GM23338 (cell line): ENCODE results near the gene CUX1. TPM values are rescaled to one million over a fixed set of nuclear protein-coding genes. Genes with fewer than 3 reads are reported as not detected.

Source experiments
- ATAC-seq: fragments of 200-7000 bp; cut with Tn5 transposase; 3 replicates; pipeline ENCODE4 v1.9.1; 2020
- DNase-seq: peaks from one replicate; pipeline ENCODE4 v3.0.0-alpha.2; 2015; ENCODE audit warnings: low spot score
- H2AFZ ChIP-seq: fragments of 200-600 bp; sonication (generic); 2 replicates; pipeline ENCODE4 v1.8.0; 2016; ENCODE audit warnings: antibody characterized with exemption, mild to moderate bottlenecking, moderate library complexity
- H3F3A ChIP-seq: fragments of 200-600 bp; sonication (generic); replicated peaks from 2 replicates; pipeline ENCODE4 v1.8.0; 2017; ENCODE audit warnings: antibody characterized with exemption, mixed run types, low read depth
- H3K27ac ChIP-seq: fragments of 200-600 bp; sonication (generic); 2 replicates; pipeline ENCODE4 v1.6.1; 2016; ENCODE audit warnings: low read depth
- H3K27me3 ChIP-seq: fragments of 200-600 bp; sonication (generic); 2 replicates; pipeline ENCODE4 v1.8.0; 2016; ENCODE audit warnings: mild to moderate bottlenecking, mixed run types, moderate library complexity; ENCODE audit not compliant: insufficient read depth
- H3K36me3 ChIP-seq: fragments of 200-600 bp; sonication (generic); 2 replicates; pipeline ENCODE4 v1.8.0; 2016; ENCODE audit warnings: mild to moderate bottlenecking; ENCODE audit not compliant: insufficient read depth
- H3K4me1 ChIP-seq: fragments of 200-600 bp; sonication (generic); 2 replicates; pipeline ENCODE4 v1.8.0; 2016; ENCODE audit warnings: mild to moderate bottlenecking, moderate library complexity; ENCODE audit not compliant: insufficient read depth
- H3K4me2 ChIP-seq: fragments of 200-600 bp; sonication (generic); 2 replicates; pipeline ENCODE4 v1.7.1; 2017; ENCODE audit warnings: mixed run types
- H3K4me3 ChIP-seq: fragments of 200-600 bp; sonication (generic); 2 replicates; pipeline ENCODE4 v1.6.1; 2016; ENCODE audit warnings: mixed run types
- H3K79me2 ChIP-seq: fragments of 200-600 bp; sonication (generic); replicated peaks from 2 replicates; pipeline ENCODE4 v1.8.0; 2017; ENCODE audit warnings: mild to moderate bottlenecking; ENCODE audit not compliant: insufficient read depth
- H3K9me2 ChIP-seq: fragments of 200-600 bp; sonication (generic); 2 replicates; pipeline ENCODE4 v1.8.0; 2017; ENCODE audit not compliant: insufficient read depth
- H4K20me1 ChIP-seq: fragments of 200-600 bp; sonication (generic); replicated peaks from 2 replicates; pipeline ENCODE4 v1.8.0; 2017; ENCODE audit warnings: mild to moderate bottlenecking; ENCODE audit not compliant: insufficient read depth
- H3K27ac Mint-ChIP-seq: 2 replicates; pipeline ENCODE4 v1.8.0; 2020; ENCODE audit warnings: inconsistent platforms, mild to moderate bottlenecking, moderate library complexity, mixed read lengths
- H3K27me3 Mint-ChIP-seq: 3 replicates; pipeline ENCODE4 v1.8.0; 2022; ENCODE audit warnings: low read depth, mild to moderate bottlenecking, moderate library complexity, mixed read lengths, inconsistent platforms; ENCODE audit not compliant: insufficient read depth, poor library complexity
- H3K36me3 Mint-ChIP-seq: 3 replicates; pipeline ENCODE4 v1.8.0; 2021; ENCODE audit warnings: low read depth, mild to moderate bottlenecking, inconsistent platforms, moderate library complexity, mixed read lengths
- H3K4me1 Mint-ChIP-seq: 3 replicates; pipeline ENCODE4 v1.8.0; 2020; ENCODE audit warnings: mild to moderate bottlenecking, inconsistent platforms, mixed read lengths
- H3K4me3 Mint-ChIP-seq: 3 replicates; pipeline ENCODE4 v1.8.0; 2021; ENCODE audit warnings: moderate library complexity, mild to moderate bottlenecking, inconsistent platforms, mixed read lengths
- H3K9me3 Mint-ChIP-seq: 3 replicates; pipeline ENCODE4 v1.8.0; 2020; ENCODE audit warnings: moderate library complexity, mild to moderate bottlenecking, inconsistent platforms, mixed read lengths
- CREB1 ChIP-seq: fragments of 250-450 bp; sonication (Bioruptor Pico); IDR thresholded peaks from 2 replicates; pipeline ENCODE4 v1.5.0; 2020; ENCODE audit warnings: low read depth, mild to moderate bottlenecking, moderate library complexity
- EZH2 ChIP-seq: fragments of 200-600 bp; sonication (generic); IDR thresholded peaks from one replicate; pipeline ENCODE4 v1.8.0; 2017; ENCODE audit warnings: antibody characterized with exemption, mild to moderate bottlenecking, low read depth; ENCODE audit not compliant: unreplicated experiment
- EZH2phosphoT487 ChIP-seq: fragments of 200-600 bp; sonication (generic); IDR thresholded peaks from one replicate; pipeline ENCODE4 v1.8.1; 2018; ENCODE audit warnings: antibody characterized with exemption; ENCODE audit not compliant: unreplicated experiment
- JUNB ChIP-seq: IDR thresholded peaks from one replicate; pipeline ENCODE4 v1.6.1; 2016; ENCODE audit warnings: antibody characterized with exemption; ENCODE audit not compliant: unreplicated experiment
- NANOG ChIP-seq: IDR thresholded peaks from 2 replicates; pipeline ENCODE4 v1.6.1; 2016; ENCODE audit warnings: antibody characterized with exemption, borderline replicate concordance
- POLR2AphosphoS5 ChIP-seq: IDR thresholded peaks from 2 replicates; pipeline ENCODE4 v1.6.1; 2016; ENCODE audit warnings: antibody characterized with exemption, low read depth
- STAT1 ChIP-seq: IDR thresholded peaks from one replicate; pipeline ENCODE4 v1.6.1; 2016; ENCODE audit warnings: antibody characterized with exemption; ENCODE audit not compliant: unreplicated experiment
- ZNF114 ChIP-seq: fragments of 250-450 bp; sonication (Bioruptor Pico); IDR thresholded peaks from 2 replicates; pipeline ENCODE4 v1.5.0; 2020; ENCODE audit warnings: mild to moderate bottlenecking, moderate library complexity
- ZNF331 ChIP-seq: fragments of 250-450 bp; sonication (Bioruptor Pico); IDR thresholded peaks from 2 replicates; pipeline ENCODE4 v1.5.0; 2020; ENCODE audit warnings: low read depth, mild to moderate bottlenecking, moderate library complexity
- polyA plus RNA-seq: library from polyadenylated mRNA; unstranded; fragments of >200 nt; fragmentation: Nextera tagmentation; extraction: Ambion mirVana; gene quantifications from 2 replicates; pipeline ENCODE4 v1.2.1, GENCODE V29; 2016
- total RNA-seq: library from RNA; depleted of rRNA; stranded (reverse); fragments of >200 nt; shearing (Covaris generic); gene quantifications from 2 replicates; pipeline ENCODE4 v1.2.3, GENCODE V29; 2014
- TF ChIP-seq, protein P1 (sequence below): IDR thresholded peaks from one replicate; pipeline ENCODE4 v1.6.1; 2018; ENCODE audit warnings: antibody characterized with exemption; ENCODE audit not compliant: unreplicated experiment
- TF ChIP-seq, protein P2 (sequence below): IDR thresholded peaks from 2 replicates; pipeline ENCODE4 v1.6.1; 2016; ENCODE audit warnings: antibody characterized with exemption
- TF ChIP-seq, protein P3 (sequence below), 2 experiments: fragments of 200-600 bp in 1 of 2; sonication (generic) in 1 of 2; conservative IDR thresholded peaks; 2 replicates each; pipeline versions ENCODE4 v1.5.1 to v1.6.1; 2016 to 2017; ENCODE audit warnings: antibody characterized with exemption in 2 of 2, low read depth in 2 of 2, mild to moderate bottlenecking in 2 of 2, moderate library complexity in 1 of 2
- TF ChIP-seq, protein P4 (sequence below): fragments of 250-450 bp; sonication (Bioruptor Pico); IDR thresholded peaks from 2 replicates; pipeline ENCODE4 v1.5.0; 2020; ENCODE audit warnings: mild to moderate bottlenecking, moderate library complexity

The CUX1 gene
- total and polyA plus RNA-seq, 2 experiments from 2014 or later, result 49.9 to 64.0 TPM

DNA sequence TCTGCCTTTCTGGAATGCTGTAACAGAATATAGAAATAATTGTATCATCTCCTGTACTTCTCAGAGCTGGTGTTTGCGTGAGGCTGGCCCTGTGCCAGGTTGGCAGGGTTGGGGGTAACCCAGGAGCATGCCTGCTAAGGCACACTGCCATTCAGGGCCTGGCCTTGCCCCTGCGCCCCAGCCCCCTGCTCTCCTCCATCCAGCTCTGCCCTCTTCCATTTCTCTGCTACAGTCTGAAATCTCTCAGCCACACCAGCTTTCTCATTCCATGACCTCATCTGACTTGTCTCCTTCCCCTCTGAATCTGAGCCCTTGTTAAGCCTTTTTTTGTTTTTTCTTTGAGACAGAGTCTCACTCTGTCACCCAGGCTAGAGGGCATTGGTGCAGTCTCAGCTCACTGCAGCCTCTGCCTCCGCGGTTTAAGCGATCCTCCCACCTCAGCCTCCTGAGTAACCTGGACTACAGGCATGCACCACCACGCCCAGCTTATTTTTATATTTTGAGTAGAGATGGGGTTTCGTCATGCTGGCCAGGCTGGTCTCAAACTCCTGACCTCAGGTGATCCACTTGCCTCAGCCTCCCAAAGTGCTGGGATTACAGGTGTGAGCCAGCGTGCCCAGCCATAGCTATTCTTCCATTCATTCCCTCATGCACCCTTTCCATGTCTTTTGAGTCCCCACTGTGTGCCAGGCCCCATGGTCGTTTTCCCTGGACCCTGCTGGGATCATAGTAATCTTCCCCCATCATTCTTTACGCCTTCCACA lies 206.8 kb downstream of the CUX1 start:
- no peak overlapping the region for H3K4me3 Mint-ChIP-seq
- no peaks in the 10 kb centered on the region for H3K4me1 ChIP-seq
- H3K27me3 ChIP-seq, result no peaks in the 10 kb centered on the region
- H3K27me3 Mint-ChIP-seq, result peaks cover 4% of the 10 kb centered on the region
- ATAC-seq (no peak), DNase-seq (no peak)
- no peaks in the 10 kb centered on the region for H3K36me3 ChIP-seq
- peaks cover 9% of the 10 kb centered on the region for H3K4me1 Mint-ChIP-seq
- peak overlapping the region; percentile 67 for H3K27ac Mint-ChIP-seq
- no peak overlapping the region for H3K4me2 ChIP-seq
- no peaks in the 10 kb centered on the region for H3F3A ChIP-seq
- peaks cover 16% of the 10 kb centered on the region; the same call in 2 of the 3 replicates for H3K36me3 Mint-ChIP-seq
- H2AFZ ChIP-seq, result no peak overlapping the region
- peak overlapping the region; percentile 26; the same call in 1 of the 2 replicates for H3K27ac ChIP-seq
- peaks cover 38% of the 10 kb centered on the region for H3K79me2 ChIP-seq
- TF ChIP-seq, protein P1, sequence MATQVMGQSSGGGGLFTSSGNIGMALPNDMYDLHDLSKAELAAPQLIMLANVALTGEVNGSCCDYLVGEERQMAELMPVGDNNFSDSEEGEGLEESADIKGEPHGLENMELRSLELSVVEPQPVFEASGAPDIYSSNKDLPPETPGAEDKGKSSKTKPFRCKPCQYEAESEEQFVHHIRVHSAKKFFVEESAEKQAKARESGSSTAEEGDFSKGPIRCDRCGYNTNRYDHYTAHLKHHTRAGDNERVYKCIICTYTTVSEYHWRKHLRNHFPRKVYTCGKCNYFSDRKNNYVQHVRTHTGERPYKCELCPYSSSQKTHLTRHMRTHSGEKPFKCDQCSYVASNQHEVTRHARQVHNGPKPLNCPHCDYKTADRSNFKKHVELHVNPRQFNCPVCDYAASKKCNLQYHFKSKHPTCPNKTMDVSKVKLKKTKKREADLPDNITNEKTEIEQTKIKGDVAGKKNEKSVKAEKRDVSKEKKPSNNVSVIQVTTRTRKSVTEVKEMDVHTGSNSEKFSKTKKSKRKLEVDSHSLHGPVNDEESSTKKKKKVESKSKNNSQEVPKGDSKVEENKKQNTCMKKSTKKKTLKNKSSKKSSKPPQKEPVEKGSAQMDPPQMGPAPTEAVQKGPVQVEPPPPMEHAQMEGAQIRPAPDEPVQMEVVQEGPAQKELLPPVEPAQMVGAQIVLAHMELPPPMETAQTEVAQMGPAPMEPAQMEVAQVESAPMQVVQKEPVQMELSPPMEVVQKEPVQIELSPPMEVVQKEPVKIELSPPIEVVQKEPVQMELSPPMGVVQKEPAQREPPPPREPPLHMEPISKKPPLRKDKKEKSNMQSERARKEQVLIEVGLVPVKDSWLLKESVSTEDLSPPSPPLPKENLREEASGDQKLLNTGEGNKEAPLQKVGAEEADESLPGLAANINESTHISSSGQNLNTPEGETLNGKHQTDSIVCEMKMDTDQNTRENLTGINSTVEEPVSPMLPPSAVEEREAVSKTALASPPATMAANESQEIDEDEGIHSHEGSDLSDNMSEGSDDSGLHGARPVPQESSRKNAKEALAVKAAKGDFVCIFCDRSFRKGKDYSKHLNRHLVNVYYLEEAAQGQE, result no peak
- TF ChIP-seq EZH2phosphoT487 (no peak), NANOG (no peak), EZH2 (no peak), STAT1 (no peak), ZNF114 (CRISPR knock-in tag) (no peak), CREB1 (CRISPR knock-in tag) (no peak), POLR2AphosphoS5 (no peak), JUNB (no peak), ZNF331 (CRISPR knock-in tag) (no peak)
- TF ChIP-seq, protein P2, sequence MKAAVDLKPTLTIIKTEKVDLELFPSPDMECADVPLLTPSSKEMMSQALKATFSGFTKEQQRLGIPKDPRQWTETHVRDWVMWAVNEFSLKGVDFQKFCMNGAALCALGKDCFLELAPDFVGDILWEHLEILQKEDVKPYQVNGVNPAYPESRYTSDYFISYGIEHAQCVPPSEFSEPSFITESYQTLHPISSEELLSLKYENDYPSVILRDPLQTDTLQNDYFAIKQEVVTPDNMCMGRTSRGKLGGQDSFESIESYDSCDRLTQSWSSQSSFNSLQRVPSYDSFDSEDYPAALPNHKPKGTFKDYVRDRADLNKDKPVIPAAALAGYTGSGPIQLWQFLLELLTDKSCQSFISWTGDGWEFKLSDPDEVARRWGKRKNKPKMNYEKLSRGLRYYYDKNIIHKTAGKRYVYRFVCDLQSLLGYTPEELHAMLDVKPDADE, result no peak
- TF ChIP-seq, protein P3, sequence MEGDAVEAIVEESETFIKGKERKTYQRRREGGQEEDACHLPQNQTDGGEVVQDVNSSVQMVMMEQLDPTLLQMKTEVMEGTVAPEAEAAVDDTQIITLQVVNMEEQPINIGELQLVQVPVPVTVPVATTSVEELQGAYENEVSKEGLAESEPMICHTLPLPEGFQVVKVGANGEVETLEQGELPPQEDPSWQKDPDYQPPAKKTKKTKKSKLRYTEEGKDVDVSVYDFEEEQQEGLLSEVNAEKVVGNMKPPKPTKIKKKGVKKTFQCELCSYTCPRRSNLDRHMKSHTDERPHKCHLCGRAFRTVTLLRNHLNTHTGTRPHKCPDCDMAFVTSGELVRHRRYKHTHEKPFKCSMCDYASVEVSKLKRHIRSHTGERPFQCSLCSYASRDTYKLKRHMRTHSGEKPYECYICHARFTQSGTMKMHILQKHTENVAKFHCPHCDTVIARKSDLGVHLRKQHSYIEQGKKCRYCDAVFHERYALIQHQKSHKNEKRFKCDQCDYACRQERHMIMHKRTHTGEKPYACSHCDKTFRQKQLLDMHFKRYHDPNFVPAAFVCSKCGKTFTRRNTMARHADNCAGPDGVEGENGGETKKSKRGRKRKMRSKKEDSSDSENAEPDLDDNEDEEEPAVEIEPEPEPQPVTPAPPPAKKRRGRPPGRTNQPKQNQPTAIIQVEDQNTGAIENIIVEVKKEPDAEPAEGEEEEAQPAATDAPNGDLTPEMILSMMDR (conservative IDR thresholded peaks at IDR 0.05; ENCODE audit: low read depth in 2 of 2), result no peak
- TF ChIP-seq, protein P4, sequence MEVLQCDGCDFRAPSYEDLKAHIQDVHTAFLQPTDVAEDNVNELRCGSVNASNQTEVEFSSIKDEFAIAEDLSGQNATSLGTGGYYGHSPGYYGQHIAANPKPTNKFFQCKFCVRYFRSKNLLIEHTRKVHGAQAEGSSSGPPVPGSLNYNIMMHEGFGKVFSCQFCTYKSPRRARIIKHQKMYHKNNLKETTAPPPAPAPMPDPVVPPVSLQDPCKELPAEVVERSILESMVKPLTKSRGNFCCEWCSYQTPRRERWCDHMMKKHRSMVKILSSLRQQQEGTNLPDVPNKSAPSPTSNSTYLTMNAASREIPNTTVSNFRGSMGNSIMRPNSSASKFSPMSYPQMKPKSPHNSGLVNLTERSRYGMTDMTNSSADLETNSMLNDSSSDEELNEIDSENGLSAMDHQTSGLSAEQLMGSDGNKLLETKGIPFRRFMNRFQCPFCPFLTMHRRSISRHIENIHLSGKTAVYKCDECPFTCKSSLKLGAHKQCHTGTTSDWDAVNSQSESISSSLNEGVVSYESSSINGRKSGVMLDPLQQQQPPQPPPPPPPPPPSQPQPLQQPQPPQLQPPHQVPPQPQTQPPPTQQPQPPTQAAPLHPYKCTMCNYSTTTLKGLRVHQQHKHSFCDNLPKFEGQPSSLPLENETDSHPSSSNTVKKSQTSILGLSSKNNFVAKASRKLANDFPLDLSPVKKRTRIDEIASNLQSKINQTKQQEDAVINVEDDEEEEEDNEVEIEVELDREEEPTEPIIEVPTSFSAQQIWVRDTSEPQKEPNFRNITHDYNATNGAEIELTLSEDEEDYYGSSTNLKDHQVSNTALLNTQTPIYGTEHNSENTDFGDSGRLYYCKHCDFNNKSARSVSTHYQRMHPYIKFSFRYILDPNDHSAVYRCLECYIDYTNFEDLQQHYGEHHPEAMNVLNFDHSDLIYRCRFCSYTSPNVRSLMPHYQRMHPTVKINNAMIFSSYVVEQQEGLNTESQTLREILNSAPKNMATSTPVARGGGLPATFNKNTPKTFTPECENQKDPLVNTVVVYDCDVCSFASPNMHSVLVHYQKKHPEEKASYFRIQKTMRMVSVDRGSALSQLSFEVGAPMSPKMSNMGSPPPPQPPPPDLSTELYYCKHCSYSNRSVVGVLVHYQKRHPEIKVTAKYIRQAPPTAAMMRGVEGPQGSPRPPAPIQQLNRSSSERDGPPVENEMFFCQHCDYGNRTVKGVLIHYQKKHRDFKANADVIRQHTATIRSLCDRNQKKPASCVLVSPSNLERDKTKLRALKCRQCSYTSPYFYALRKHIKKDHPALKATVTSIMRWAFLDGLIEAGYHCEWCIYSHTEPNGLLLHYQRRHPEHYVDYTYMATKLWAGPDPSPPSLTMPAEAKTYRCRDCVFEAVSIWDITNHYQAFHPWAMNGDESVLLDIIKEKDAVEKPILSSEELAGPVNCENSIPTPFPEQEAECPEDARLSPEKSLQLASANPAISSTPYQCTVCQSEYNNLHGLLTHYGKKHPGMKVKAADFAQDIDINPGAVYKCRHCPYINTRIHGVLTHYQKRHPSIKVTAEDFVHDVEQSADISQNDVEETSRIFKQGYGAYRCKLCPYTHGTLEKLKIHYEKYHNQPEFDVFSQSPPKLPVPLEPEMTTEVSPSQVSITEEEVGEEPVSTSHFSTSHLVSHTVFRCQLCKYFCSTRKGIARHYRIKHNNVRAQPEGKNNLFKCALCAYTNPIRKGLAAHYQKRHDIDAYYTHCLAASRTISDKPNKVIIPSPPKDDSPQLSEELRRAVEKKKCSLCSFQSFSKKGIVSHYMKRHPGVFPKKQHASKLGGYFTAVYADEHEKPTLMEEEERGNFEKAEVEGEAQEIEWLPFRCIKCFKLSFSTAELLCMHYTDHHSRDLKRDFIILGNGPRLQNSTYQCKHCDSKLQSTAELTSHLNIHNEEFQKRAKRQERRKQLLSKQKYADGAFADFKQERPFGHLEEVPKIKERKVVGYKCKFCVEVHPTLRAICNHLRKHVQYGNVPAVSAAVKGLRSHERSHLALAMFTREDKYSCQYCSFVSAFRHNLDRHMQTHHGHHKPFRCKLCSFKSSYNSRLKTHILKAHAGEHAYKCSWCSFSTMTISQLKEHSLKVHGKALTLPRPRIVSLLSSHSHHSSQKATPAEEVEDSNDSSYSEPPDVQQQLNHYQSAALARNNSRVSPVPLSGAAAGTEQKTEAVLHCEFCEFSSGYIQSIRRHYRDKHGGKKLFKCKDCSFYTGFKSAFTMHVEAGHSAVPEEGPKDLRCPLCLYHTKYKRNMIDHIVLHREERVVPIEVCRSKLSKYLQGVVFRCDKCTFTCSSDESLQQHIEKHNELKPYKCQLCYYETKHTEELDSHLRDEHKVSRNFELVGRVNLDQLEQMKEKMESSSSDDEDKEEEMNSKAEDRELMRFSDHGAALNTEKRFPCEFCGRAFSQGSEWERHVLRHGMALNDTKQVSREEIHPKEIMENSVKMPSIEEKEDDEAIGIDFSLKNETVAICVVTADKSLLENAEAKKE, result no peak
- no peak overlapping the region for H3K4me3 ChIP-seq
- no peaks in the 10 kb centered on the region; the same call in 1 of the 2 replicates for H4K20me1 ChIP-seq
- H3K9me2 ChIP-seq, result no peaks in the 10 kb centered on the region
- H3K9me3 Mint-ChIP-seq, result no peaks in the 10 kb centered on the region
